Neural progenitor cell (in vitro differentiated cells): ENCODE results near the gene POP4. TPM values are rescaled to one million over a fixed set of nuclear protein-coding genes. Genes with fewer than 3 reads are reported as not detected.

Experiments used
- DNase-seq: peaks from one replicate; pipeline ENCODE4 v3.0.0-alpha.2; 2016; ENCODE audit warnings: low spot score
- H2AFZ ChIP-seq: fragments of 200-600 bp; sonication (generic); replicated peaks from 2 replicates; pipeline ENCODE4 v1.6.1; 2016; ENCODE audit warnings: antibody characterized with exemption
- H3F3A ChIP-seq: fragments of 200-600 bp; sonication (generic); 2 replicates; pipeline ENCODE4 v1.6.1; 2016; ENCODE audit warnings: antibody characterized with exemption, low read depth
- H3K27ac ChIP-seq: fragments of 200-600 bp; sonication (generic); 2 replicates; pipeline ENCODE4 v1.5.1; 2016; ENCODE audit warnings: mild to moderate bottlenecking
- H3K27me3 ChIP-seq: fragments of 200-600 bp; sonication (generic); 2 replicates; pipeline ENCODE4 v1.6.1; 2016; ENCODE audit warnings: mild to moderate bottlenecking, moderate library complexity
- H3K36me3 ChIP-seq: fragments of 200-600 bp; sonication (generic); 2 replicates; pipeline ENCODE4 v1.5.1; 2016
- H3K4me1 ChIP-seq: fragments of 200-600 bp; sonication (generic); 2 replicates; pipeline ENCODE4 v1.6.1; 2016; ENCODE audit warnings: mixed run types
- H3K4me2 ChIP-seq: fragments of 200-600 bp; sonication (generic); 2 replicates; pipeline ENCODE4 v1.6.1; 2016
- H3K4me3 ChIP-seq: fragments of 200-600 bp; sonication (generic); 2 replicates; pipeline ENCODE4 v1.5.1; 2016
- H3K79me2 ChIP-seq: fragments of 200-600 bp; sonication (generic); 2 replicates; pipeline ENCODE4 v1.6.1; 2016; ENCODE audit warnings: low read depth
- H3K9ac ChIP-seq: fragments of 200-600 bp; sonication (generic); 2 replicates; pipeline ENCODE4 v1.6.1; 2016
- H3K9me3 ChIP-seq: fragments of 200-600 bp; sonication (generic); 2 replicates; pipeline ENCODE4 v1.5.1; 2016; ENCODE audit warnings: low read depth
- H4K20me1 ChIP-seq: fragments of 200-600 bp; sonication (generic); 2 replicates; pipeline ENCODE4 v1.6.1; 2016; ENCODE audit warnings: low read depth
- H3K27ac Mint-ChIP-seq: 3 replicates; pipeline ENCODE4 v1.8.0; 2021; ENCODE audit warnings: mixed read lengths
- H3K27me3 Mint-ChIP-seq: 2 replicates; pipeline ENCODE4 v1.8.0; 2022; ENCODE audit warnings: low read depth, mild to moderate bottlenecking, inconsistent platforms, moderate library complexity, mixed read lengths; ENCODE audit not compliant: insufficient read depth
- H3K36me3 Mint-ChIP-seq: 3 replicates; pipeline ENCODE4 v1.8.0; 2021; ENCODE audit warnings: mixed read lengths
- H3K4me1 Mint-ChIP-seq: 3 replicates; pipeline ENCODE4 v1.8.0; 2021; ENCODE audit warnings: mixed read lengths
- H3K4me3 Mint-ChIP-seq: 3 replicates; pipeline ENCODE4 v1.8.0; 2021; ENCODE audit warnings: mild to moderate bottlenecking, moderate library complexity, mixed read lengths
- H3K9me3 Mint-ChIP-seq: 3 replicates; pipeline ENCODE4 v1.8.0; 2020; ENCODE audit warnings: mixed read lengths
- CTCF ChIP-seq: fragments of 200-600 bp; sonication (generic); IDR thresholded peaks from 2 replicates; pipeline ENCODE4 v1.5.1; 2017; ENCODE audit warnings: antibody characterized with exemption, mild to moderate bottlenecking
- EZH2 ChIP-seq: fragments of 200-600 bp; sonication (generic); IDR thresholded peaks from 2 replicates; pipeline ENCODE4 v1.6.1; 2017; ENCODE audit warnings: antibody characterized with exemption, mild to moderate bottlenecking, moderate library complexity
- EZH2phosphoT487 ChIP-seq: fragments of 200-600 bp; sonication (generic); IDR thresholded peaks from 2 replicates; pipeline ENCODE4 v1.6.1; 2017; ENCODE audit warnings: antibody characterized with exemption
- total RNA-seq: library from RNA; depleted of rRNA; stranded (reverse); fragments of >200 nt; gene quantifications from 2 replicates; pipeline ENCODE4 v1.2.3, GENCODE V29; 2015; ENCODE audit warnings: low replicate concordance

Gene POP4
- total RNA-seq, 1 donor from 2014 or later = 77.8 TPM

DNA sequence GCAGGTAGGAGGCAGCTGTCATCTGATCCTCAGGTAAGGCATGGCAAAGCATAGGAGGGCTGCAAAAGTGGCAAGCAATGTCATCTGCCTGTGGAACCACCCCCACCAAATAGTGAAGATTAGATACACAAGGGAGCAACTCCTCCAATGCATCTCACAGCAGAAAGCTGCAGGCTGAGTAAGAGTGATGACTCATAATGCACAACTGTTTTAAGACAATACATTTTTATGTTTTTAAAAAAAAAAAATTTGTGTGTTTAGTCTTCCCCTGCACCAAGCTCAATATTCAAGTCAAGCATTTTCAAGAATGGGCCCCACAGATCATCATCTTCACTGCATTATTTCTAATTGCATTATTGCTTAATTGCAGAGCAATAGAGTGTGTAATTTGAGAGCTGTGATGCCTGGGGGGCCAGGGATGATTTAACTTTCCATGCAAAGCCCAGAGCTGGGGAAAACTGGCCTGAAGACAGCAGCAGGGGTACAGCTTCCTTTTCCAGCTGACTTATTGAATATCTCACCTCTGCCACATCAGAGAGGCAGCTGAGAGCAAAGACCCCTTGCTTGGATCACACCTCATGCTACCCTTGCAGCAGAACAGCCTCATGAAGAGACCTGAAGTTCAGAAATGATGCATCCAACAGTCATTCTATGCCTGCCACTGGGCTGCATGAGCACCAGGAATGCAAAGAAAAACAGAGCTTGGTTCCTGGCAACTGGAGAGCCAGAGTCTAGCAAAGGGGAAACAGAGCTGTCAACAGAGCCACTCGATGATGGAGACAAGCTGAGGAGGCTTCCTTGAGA lies 22.7 kb upstream of the POP4 start:
- Mint-ChIP-seq H3K36me3 (no peaks in the 10 kb centered on the region), H3K27me3 (peaks cover 21% of the 10 kb centered on the region), H3K4me1 (no peaks in the 10 kb centered on the region), H3K9me3 (no peaks in the 10 kb centered on the region), H3K27ac (no peak overlapping the region), H3K4me3 (no peak overlapping the region)
- no peak overlapping the region for H2AFZ ChIP-seq
- no peak overlapping the region for H3K9ac ChIP-seq
- H3K27me3 ChIP-seq = peaks cover 43% of the 10 kb centered on the region
- no peak for TF ChIP-seq EZH2
- TF ChIP-seq CTCF = no peak
- TF ChIP-seq EZH2phosphoT487 = no peak
- H3K79me2 ChIP-seq = no peaks in the 10 kb centered on the region
- no peaks in the 10 kb centered on the region for H3K4me1 ChIP-seq
- H3F3A ChIP-seq = no peaks in the 10 kb centered on the region
- H3K9me3 ChIP-seq = no peaks in the 10 kb centered on the region
- no peak overlapping the region for H3K4me2 ChIP-seq
- no peak for DNase-seq
- no peak overlapping the region for H3K27ac ChIP-seq
- no peaks in the 10 kb centered on the region for H3K36me3 ChIP-seq
- no peaks in the 10 kb centered on the region for H4K20me1 ChIP-seq
- no peak overlapping the region for H3K4me3 ChIP-seq

- Histone ChIP-seq H3K9ac (no peak overlapping the region), H4K20me1 (no peaks in the 10 kb centered on the region), H3K9me3 (no peaks in the 10 kb centered on the region), H3K4me1 (no peaks in the 10 kb centered on the region), H3K27me3 (peaks cover 48% of the 10 kb centered on the region), H3K4me2 (no peak overlapping the region), H3K79me2 (no peaks in the 10 kb centered on the region), H3F3A (no peaks in the 10 kb centered on the region), H3K36me3 (no peaks in the 10 kb centered on the region), H2AFZ (no peak overlapping the region), H3K4me3 (no peak overlapping the region), H3K27ac (no peak overlapping the region)
- Mint-ChIP-seq H3K27me3 (peaks cover 19% of the 10 kb centered on the region), H3K4me3 (no peak overlapping the region), H3K27ac (no peak overlapping the region), H3K4me1 (no peaks in the 10 kb centered on the region), H3K36me3 (no peaks in the 10 kb centered on the region), H3K9me3 (peaks cover 6% of the 10 kb centered on the region)
- DNase-seq = no peak
- TF ChIP-seq CTCF (no peak), EZH2phosphoT487 (no peak), EZH2 (no peak)
Measured at GRCh38 chr19:29586401-29586800, 19.7 kb upstream of the POP4 start.

DNA sequence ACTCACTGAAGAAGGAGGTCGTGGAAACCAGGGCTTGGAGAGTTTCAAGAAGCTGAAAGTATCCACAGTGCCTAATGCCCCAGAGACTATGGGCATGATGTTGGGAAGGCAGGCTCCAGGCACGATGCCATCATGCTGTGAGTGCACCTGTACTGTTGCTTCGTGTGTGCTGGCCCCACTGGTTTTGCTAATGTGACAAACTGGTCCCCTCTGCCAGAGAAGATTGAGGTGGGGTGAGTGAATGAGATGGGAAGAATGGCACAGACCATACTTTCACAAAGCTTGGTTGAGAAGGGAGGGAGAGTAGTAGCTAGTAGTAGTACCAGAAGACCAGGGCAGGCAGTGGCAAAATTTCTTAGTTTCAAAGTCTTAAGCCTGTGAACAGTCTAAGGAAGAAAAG lies 19.0 kb upstream of the POP4 start:
- no peaks in the 10 kb centered on the region for H3K9me3 ChIP-seq
- H3K4me1 ChIP-seq = no peaks in the 10 kb centered on the region
- peaks cover 6% of the 10 kb centered on the region for H3K9me3 Mint-ChIP-seq
- no peak overlapping the region for H3K4me2 ChIP-seq
- H3K4me1 Mint-ChIP-seq = no peaks in the 10 kb centered on the region
- TF ChIP-seq EZH2 = no peak
- TF ChIP-seq CTCF = no peak
- no peak for TF ChIP-seq EZH2phosphoT487
- no peak overlapping the region for H3K4me3 ChIP-seq
- no peak for DNase-seq
- H2AFZ ChIP-seq = no peak overlapping the region
- no peaks in the 10 kb centered on the region for H3K36me3 ChIP-seq
- H3K9ac ChIP-seq = no peak overlapping the region
- H3K27me3 ChIP-seq = peaks cover 55% of the 10 kb centered on the region
- no peak overlapping the region for H3K4me3 Mint-ChIP-seq
- no peaks in the 10 kb centered on the region for H3F3A ChIP-seq
- H4K20me1 ChIP-seq = no peaks in the 10 kb centered on the region
- no peak overlapping the region for H3K27ac Mint-ChIP-seq
- no peaks in the 10 kb centered on the region for H3K79me2 ChIP-seq
- peaks cover 20% of the 10 kb centered on the region for H3K27me3 Mint-ChIP-seq
- H3K36me3 Mint-ChIP-seq = no peaks in the 10 kb centered on the region
- H3K27ac ChIP-seq = no peak overlapping the region
